CD4-positive, alpha-beta memory T cell (primary cell): ENCODE data around the gene SPAG16. TPM values are rescaled to one million over a fixed set of nuclear protein-coding genes. Genes with fewer than 3 reads are reported as not detected.

ENCODE experiments used
- CTCF ChIA-PET: fragments of 350-600 bp; sonication (Branson Sonifier 250); formaldehyde crosslinking; loops from one replicate; lab custom pipeline; 2021; ENCODE audit warnings: inconsistent platforms; ENCODE audit not compliant: partially characterized antibody; lab: Charles Lee
- POLR2A ChIA-PET: fragments of 350-600 bp; sonication (Branson Sonifier 250); formaldehyde crosslinking; loops from one replicate; lab custom pipeline; 2021; ENCODE audit not compliant: partially characterized antibody; lab: Charles Lee
- DNase-seq, 5 donors: peaks; one replicate each; pipeline versions ENCODE4 v3.0.0 to v3.0.0-alpha.2; 2020 to 2022; ENCODE audit warnings: mixed read lengths in 1 of 5
- H3K27ac ChIP-seq: one replicate; pipeline ENCODE4 v1.7.0; 2013; ENCODE audit warnings: low read depth, low read length
- H3K27me3 ChIP-seq: 2 replicates; pipeline ENCODE4 v1.7.0; 2013; ENCODE audit warnings: mild to moderate bottlenecking, low read length, moderate library complexity; ENCODE audit not compliant: insufficient read depth
- H3K36me3 ChIP-seq: 2 replicates; pipeline ENCODE4 v1.7.0; 2013; ENCODE audit warnings: mild to moderate bottlenecking, low read length, moderate library complexity; ENCODE audit not compliant: insufficient read depth
- H3K4me1 ChIP-seq: 2 replicates; pipeline ENCODE4 v1.7.0; 2013; ENCODE audit warnings: mild to moderate bottlenecking, low read length, moderate library complexity; ENCODE audit not compliant: insufficient read depth
- H3K4me3 ChIP-seq, 2 donors: one replicate each; pipeline ENCODE4 v1.7.0; 2013; ENCODE audit warnings: low read length in 2 of 2, mild to moderate bottlenecking in 1 of 2
- H3K9me3 ChIP-seq, 2 donors: one replicate each; pipeline ENCODE4 v1.7.0; 2013; ENCODE audit warnings: low read length in 2 of 2, control low read depth in 1 of 2; ENCODE audit not compliant: control insufficient read depth in 1 of 2
- H3K27ac Mint-ChIP-seq, 7 donors: one replicate each; pipeline ENCODE4 v1.8.0; 2020 to 2021; ENCODE audit warnings: mixed read lengths in 7 of 7, mild to moderate bottlenecking in 6 of 7, inconsistent platforms in 3 of 7, moderate library complexity in 3 of 7
- H3K27me3 Mint-ChIP-seq, 2 donors: one replicate each; pipeline ENCODE4 v1.8.0; 2020 to 2021; ENCODE audit warnings: mixed read lengths in 2 of 2
- H3K36me3 Mint-ChIP-seq, 2 donors: one replicate each; pipeline ENCODE4 v1.8.0; 2020 to 2021; ENCODE audit warnings: mixed read lengths in 2 of 2, inconsistent platforms in 1 of 2, mild to moderate bottlenecking in 1 of 2
- H3K4me1 Mint-ChIP-seq, 4 donors: one replicate each; pipeline ENCODE4 v1.8.0; 2020 to 2021; ENCODE audit warnings: mixed read lengths in 4 of 4, mild to moderate bottlenecking in 1 of 4
- H3K4me3 Mint-ChIP-seq, 8 donors: one replicate each; pipeline ENCODE4 v1.8.0; 2020 to 2021; ENCODE audit warnings: mixed read lengths in 8 of 8, mild to moderate bottlenecking in 7 of 8, moderate library complexity in 6 of 8, inconsistent platforms in 3 of 8
- H3K9me3 Mint-ChIP-seq, 8 donors: one replicate each; pipeline ENCODE4 v1.8.0; 2020 to 2021; ENCODE audit warnings: mixed read lengths in 8 of 8, mild to moderate bottlenecking in 5 of 8, inconsistent platforms in 3 of 8, moderate library complexity in 1 of 8
- intact Hi-C: fragments of 100-400 bp; cut with micrococcal nuclease; formaldehyde crosslinking; loops from one replicate; pipeline ENCODE4 v1.15.1; 2023
- polyA plus RNA-seq, 2 donors: library from polyadenylated mRNA; unstranded; fragments of 300-500 nt; fragmentation: Illumina TruSeq; gene quantifications; one replicate each; pipeline ENCODE4 v1.2.3, GENCODE V29; 2021
- total RNA-seq, 2 experiments: library from RNA; stranded (reverse); gene quantifications; one replicate each; pipeline ENCODE4 v1.2.3, GENCODE V29; 2021

Gene SPAG16
- total RNA-seq, result 1 to 10 TPM; 6.3 to 7.9 TPM
- 10 to 100 TPM; 14.5 to 21.7 TPM for polyA plus RNA-seq

DNA sequence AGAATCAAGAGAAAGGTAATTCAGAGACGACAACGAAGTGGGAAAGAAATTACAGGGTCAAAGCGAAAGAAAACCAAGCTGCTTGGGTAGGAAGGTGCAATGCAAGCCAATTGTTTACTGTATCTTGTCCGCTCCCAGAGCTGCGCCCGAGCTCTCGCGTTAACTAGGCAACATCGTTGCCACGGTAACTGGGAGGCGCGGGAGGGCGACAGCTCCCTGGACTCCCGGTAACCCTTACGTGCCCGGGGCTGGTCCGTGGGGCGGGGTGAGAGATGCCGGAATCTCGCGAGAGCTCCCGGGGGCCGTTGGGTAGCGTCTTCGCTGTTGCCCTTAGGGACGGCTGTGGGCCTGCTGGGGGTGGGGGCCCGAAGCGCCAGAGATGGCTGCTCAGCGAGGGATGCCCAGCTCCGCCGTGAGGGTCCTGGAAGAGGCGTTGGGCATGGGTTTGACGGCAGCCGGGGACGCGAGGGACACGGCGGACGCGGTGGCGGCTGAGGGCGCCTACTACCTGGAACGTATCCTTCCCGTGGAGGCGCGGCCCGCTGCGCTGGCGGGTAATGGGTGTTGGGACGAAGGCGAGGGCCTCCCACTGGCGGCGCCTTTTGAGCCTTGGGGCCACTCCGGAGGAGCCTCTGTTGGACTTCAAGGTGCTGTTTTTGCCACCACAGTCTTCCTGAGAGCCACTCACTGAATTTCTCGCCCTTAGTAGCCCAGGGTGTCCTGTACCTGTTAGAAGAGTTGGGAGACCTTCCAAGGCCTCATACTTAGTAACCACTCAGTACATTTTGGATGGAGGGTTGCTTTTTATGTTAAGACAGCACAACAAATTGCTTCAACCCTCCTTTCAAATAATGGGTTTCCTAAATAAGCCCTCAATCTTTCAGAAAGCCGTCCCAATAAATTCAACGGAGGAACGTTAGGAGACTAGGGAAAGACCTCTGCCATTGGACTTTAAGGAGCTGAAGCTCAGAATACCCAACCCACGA lies at the start of gene SPAG16:
Gene SPAG16, plus strand, starts transcription at position 360 of the 986 bp plus-strand sequence.
- DNase-seq, result peak; percentile 95 to 97 (median 96)
- H3K27ac Mint-ChIP-seq, result peak within 1 kb of the TSS; percentile 87 to 98 (median 96)
- ChIA-PET CTCF (interaction anchor here (1.1 to 1.8 kb wide), 5 partner anchors 13 to 1523 kb away, joined by 3 to 8 read pairs (median 4); no protein-coding TSS in a partner anchor), POLR2A (interaction anchor here (1.2 to 1.5 kb wide), 2 partner anchors 132 to 1524 kb away, joined by 5 to 8 read pairs; partner anchors contain the start of gene IKZF2)
- Histone ChIP-seq H3K9me3 (no peaks in the 10 kb centered on the region), H3K4me3 (peak within 1 kb of the TSS; percentile 72 to 87), H3K36me3 (no peaks in the 10 kb centered on the region), H3K27ac (peak within 1 kb of the TSS; percentile 60), H3K27me3 (no peaks in the 10 kb centered on the region), H3K4me1 (peaks cover 23% of the 10 kb centered on the region)
- H3K9me3 Mint-ChIP-seq, result no peaks in the 10 kb centered on the region
- intact Hi-C loops, result loop anchor here (1.0 kb wide), 1 partner anchor 1525 kb away; the partner anchor contains the start of gene BARD1
- H3K4me3 Mint-ChIP-seq, result peak within 1 kb of the TSS; percentile 92 to 98 (median 96)
- no peaks in the 10 kb centered on the region for H3K27me3 Mint-ChIP-seq
- H3K36me3 Mint-ChIP-seq, result peaks cover 0 to 3% of the 10 kb centered on the region in 2 donors
- peaks cover 22 to 46% (median 33%) of the 10 kb centered on the region in 4 donors for H3K4me1 Mint-ChIP-seq

DNA sequence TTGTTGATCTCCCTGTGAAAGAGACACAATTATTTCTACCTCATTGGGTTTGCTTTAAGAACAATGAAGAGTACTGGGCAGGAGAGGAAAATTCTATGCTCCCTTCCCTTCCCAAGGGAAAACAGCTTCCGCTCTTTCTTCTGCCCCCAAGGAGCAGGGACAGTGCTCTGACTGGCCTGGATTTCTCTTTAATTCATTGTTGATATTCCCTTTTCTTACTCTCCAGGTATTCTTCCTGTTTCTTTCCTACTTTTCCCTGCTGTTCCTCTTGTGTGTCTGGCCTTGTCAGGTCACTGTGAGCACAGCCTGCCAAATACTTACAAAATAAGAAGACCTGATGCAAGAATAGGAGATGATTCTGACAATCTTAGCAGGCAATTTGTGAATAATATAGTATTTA lies 49.6 kb upstream of the SPAG16 start:
- H3K4me3 ChIP-seq, result no peak overlapping the region
- Mint-ChIP-seq H3K27me3 (peaks cover 1 to 6% of the 10 kb centered on the region in 2 donors), H3K9me3 (no peaks in the 10 kb centered on the region), H3K4me1 (peaks cover 7 to 18% (median 12%) of the 10 kb centered on the region in 4 donors), H3K36me3 (no peaks in the 10 kb centered on the region), H3K27ac (peak overlapping the region in 2 of 7 donors; percentile 7 to 19), H3K4me3 (peak overlapping the region in 2 of 8 donors; percentile 3 to 6)
- H3K36me3 ChIP-seq, result no peaks in the 10 kb centered on the region
- intact Hi-C loops, result loop anchor here (5.0 kb wide), 1 partner anchor 457 kb away; no protein-coding TSS in a partner anchor
- no peaks in the 10 kb centered on the region for H3K4me1 ChIP-seq
- no peak overlapping the region for H3K27ac ChIP-seq
- ChIA-PET POLR2A (no interaction called here), CTCF (interaction anchor here (0.9 kb wide), 1 partner anchor 16 kb away, joined by 3 read pairs; no protein-coding TSS in a partner anchor)
- H3K9me3 ChIP-seq, result no peaks in the 10 kb centered on the region
- DNase-seq, result no peak
- H3K27me3 ChIP-seq, result no peaks in the 10 kb centered on the region

DNA sequence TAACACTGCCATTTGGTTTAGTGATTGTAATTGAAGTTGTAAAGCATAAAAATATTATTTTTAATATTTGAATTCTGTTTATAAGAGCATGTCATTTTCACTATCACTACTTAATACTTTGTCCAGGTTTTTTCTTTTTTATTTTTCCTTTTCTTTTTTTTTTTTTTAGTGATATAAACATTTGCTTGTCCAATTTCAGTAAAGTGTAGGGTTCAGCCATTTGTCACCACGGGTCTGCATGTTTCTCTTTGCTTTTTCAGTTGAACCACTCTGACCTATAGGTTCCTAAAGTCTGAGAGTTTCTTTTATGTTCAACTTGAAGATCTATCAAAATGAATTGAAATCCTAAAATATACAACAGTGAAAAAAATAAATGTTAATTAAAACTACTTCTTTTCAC lies 48.5 kb upstream of the SPAG16 start:
- Mint-ChIP-seq H3K9me3 (no peaks in the 10 kb centered on the region), H3K27me3 (peaks cover 1 to 6% of the 10 kb centered on the region in 2 donors), H3K36me3 (no peaks in the 10 kb centered on the region), H3K27ac (peak overlapping the region in 1 of 7 donors; percentile 54), H3K4me3 (no peak overlapping the region), H3K4me1 (peaks cover 7 to 18% (median 12%) of the 10 kb centered on the region in 4 donors)
- Histone ChIP-seq H3K4me3 (no peak overlapping the region), H3K36me3 (no peaks in the 10 kb centered on the region), H3K27me3 (no peaks in the 10 kb centered on the region), H3K27ac (no peak overlapping the region), H3K4me1 (no peaks in the 10 kb centered on the region), H3K9me3 (no peaks in the 10 kb centered on the region)
- ChIA-PET POLR2A (no interaction called here), CTCF (interaction anchor here (1.5 kb wide), 1 partner anchor 10 kb away, joined by 7 read pairs; no protein-coding TSS in a partner anchor)
- DNase-seq, result no peak
- intact Hi-C loops, result no loop called here

DNA sequence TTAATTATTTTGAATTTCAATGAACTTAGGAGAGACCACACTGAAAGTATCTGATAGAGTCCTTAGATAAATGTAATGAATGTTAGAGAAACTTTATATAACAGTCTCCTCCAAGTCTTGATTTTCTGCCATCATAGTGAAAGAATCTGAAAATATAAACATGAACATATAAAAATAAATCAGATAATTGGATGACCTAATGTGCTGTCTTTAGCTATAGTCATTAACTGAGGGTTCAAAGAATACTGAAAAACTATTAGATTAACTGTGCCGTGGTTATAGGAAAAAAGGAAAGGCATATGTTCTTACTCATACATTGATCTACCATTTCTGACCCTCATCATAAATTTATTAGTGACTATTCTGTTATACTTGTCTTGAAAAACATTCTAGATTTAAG lies 47.0 kb upstream of the SPAG16 start:
- intact Hi-C loops, result no loop called here
- no peaks in the 10 kb centered on the region for H3K4me1 ChIP-seq
- no peak overlapping the region for H3K27ac ChIP-seq
- H3K27me3 ChIP-seq, result no peaks in the 10 kb centered on the region
- H3K36me3 ChIP-seq, result no peaks in the 10 kb centered on the region
- Mint-ChIP-seq H3K27ac (peak overlapping the region in 1 of 7 donors; percentile 20), H3K36me3 (no peaks in the 10 kb centered on the region), H3K4me3 (peak overlapping the region in 1 of 8 donors; percentile 47), H3K27me3 (peaks cover 3 to 6% of the 10 kb centered on the region in 2 donors), H3K4me1 (peaks cover 7 to 19% (median 16%) of the 10 kb centered on the region in 4 donors), H3K9me3 (no peaks in the 10 kb centered on the region)
- H3K9me3 ChIP-seq, result no peaks in the 10 kb centered on the region
- H3K4me3 ChIP-seq, result no peak overlapping the region
- ChIA-PET CTCF (interaction anchor here (1.5 kb wide), 1 partner anchor 8 kb away, joined by 7 read pairs; no protein-coding TSS in a partner anchor), POLR2A (interaction anchor here (1.0 kb wide), 1 partner anchor 86 kb away, joined by 3 read pairs; the partner anchor contains the start of gene IKZF2)
- DNase-seq, result no peak

DNA sequence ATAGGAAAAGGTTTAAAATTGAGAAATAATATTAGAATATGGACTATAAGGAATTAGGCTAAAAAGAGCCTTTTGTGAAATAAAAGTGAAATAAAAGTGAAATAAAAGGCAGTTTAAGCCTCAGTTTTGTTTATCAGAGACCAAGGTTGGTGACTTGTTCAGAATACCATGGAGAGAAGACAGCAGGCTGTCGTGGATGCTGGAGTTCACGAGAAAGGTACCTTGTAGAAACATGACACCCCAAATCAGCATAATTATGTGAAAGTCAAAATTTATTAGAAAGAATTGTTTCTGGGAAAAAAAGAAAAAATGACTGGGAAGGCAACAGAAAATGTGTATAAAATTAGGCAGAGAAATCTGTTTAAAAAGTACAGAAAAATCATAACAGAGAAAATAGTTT lies 46.5 kb upstream of the SPAG16 start:
- Histone ChIP-seq H3K4me1 (no peaks in the 10 kb centered on the region), H3K27ac (no peak overlapping the region), H3K4me3 (no peak overlapping the region), H3K9me3 (no peaks in the 10 kb centered on the region), H3K27me3 (no peaks in the 10 kb centered on the region), H3K36me3 (no peaks in the 10 kb centered on the region)
- peaks cover 3 to 6% of the 10 kb centered on the region in 2 donors for H3K27me3 Mint-ChIP-seq
- peaks cover 7 to 18% (median 15%) of the 10 kb centered on the region in 4 donors for H3K4me1 Mint-ChIP-seq
- CTCF ChIA-PET, result no interaction called here
- peak overlapping the region in 4 of 8 donors; percentile 5 to 61 (median 30) for H3K4me3 Mint-ChIP-seq
- DNase-seq, result no peak
- H3K27ac Mint-ChIP-seq, result peak overlapping the region in 2 of 7 donors; percentile 19 to 44
- H3K9me3 Mint-ChIP-seq, result no peaks in the 10 kb centered on the region
- intact Hi-C loops, result no loop called here
- POLR2A ChIA-PET, result no interaction called here
- H3K36me3 Mint-ChIP-seq, result no peaks in the 10 kb centered on the region

DNA sequence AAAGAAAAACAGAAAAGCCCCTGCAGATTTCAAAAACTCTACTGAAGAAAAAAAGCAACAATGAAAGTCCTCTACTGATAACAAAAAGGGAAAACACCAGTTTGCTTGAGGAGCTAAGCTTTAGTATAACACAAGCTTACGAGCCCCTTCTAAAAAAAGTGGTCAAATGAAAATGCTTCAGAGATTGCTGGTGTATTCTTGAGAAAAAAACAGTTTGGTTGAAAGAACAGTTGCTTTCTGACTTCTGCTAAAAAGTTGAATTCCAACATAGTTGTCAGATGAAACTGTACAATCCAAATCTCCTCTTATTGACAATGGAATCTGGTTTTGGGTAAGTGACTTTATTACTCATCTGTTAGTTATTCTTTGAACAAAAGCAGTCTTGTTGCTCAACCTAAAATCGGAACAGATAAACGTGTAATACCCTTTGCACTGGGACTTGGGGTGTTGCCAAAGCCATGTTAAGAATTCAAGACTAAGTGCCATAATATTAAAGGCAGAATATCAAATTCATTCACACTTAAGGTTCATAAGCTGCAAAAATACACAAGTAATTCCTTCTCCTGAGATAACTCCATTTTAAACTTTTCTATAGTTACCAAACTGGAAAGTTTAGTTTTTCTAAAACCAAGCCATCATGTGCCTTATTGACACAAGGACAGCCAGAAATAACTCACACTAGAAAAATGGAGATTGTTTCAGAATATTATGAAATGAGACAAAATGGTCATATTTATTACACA lies 45.3 kb upstream of the SPAG16 start:
- H3K4me3 Mint-ChIP-seq, result peak overlapping the region; percentile 5 to 53 (median 18)
- intact Hi-C loops, result no loop called here

More for the DNA sequence above, 45.3 kb upstream of the SPAG16 start:
- peak overlapping the region in 3 of 7 donors; percentile 5 to 65 (median 51) for H3K27ac Mint-ChIP-seq
- no peaks in the 10 kb centered on the region for H3K36me3 Mint-ChIP-seq
- H3K27me3 Mint-ChIP-seq, result peaks cover 7 to 8% of the 10 kb centered on the region in 2 donors
- ChIA-PET POLR2A (no interaction called here), CTCF (no interaction called here)
- H3K4me1 Mint-ChIP-seq, result peaks cover 2 to 16% (median 8%) of the 10 kb centered on the region in 4 donors
- Histone ChIP-seq H3K4me3 (no peak overlapping the region), H3K36me3 (no peaks in the 10 kb centered on the region), H3K27ac (no peak overlapping the region), H3K9me3 (no peaks in the 10 kb centered on the region), H3K27me3 (no peaks in the 10 kb centered on the region), H3K4me1 (no peaks in the 10 kb centered on the region)
- no peaks in the 10 kb centered on the region for H3K9me3 Mint-ChIP-seq
- no peak for DNase-seq
